Osteoblast (primary cell): ENCODE data around the gene P2RY11. TPM values are rescaled to one million over a fixed set of nuclear protein-coding genes. Genes with fewer than 3 reads are reported as not detected.

Experiments used
- DNase-seq: peaks from one replicate; pipeline ENCODE4 v3.0.0; 2011; ENCODE audit warnings: low spot score, mixed read lengths; ENCODE audit not compliant: insufficient read length; ENCODE audit errors: missing footprints
- H2AFZ ChIP-seq: 2 replicates; pipeline ENCODE4 v1.6.0; 2011; ENCODE audit warnings: mild to moderate bottlenecking, low read length
- H3K27ac ChIP-seq: 2 replicates; pipeline ENCODE4 v1.5.1; 2011; ENCODE audit warnings: mild to moderate bottlenecking, low read depth, low read length, moderate library complexity
- H3K27me3 ChIP-seq: 2 replicates; pipeline ENCODE4 v1.6.0; 2012; ENCODE audit warnings: mild to moderate bottlenecking, control low read depth, inconsistent platforms, low read length, moderate library complexity; ENCODE audit not compliant: insufficient read depth
- H3K36me3 ChIP-seq: 2 replicates; pipeline ENCODE4 v1.5.1; 2011; ENCODE audit warnings: mild to moderate bottlenecking, low read length, control low read depth, moderate library complexity; ENCODE audit not compliant: insufficient read depth
- H3K4me1 ChIP-seq: 2 replicates; pipeline ENCODE4 v1.5.1; 2011; ENCODE audit warnings: mild to moderate bottlenecking, low read length, control low read depth, moderate library complexity; ENCODE audit not compliant: insufficient read depth
- H3K4me2 ChIP-seq: 2 replicates; pipeline ENCODE4 v1.6.0; 2011; ENCODE audit warnings: mild to moderate bottlenecking, low read length; ENCODE audit not compliant: insufficient read depth
- H3K4me3 ChIP-seq: fragments of 200-600 bp; sonication (generic); 3 replicates; pipeline ENCODE4 v1.5.1; 2012; ENCODE audit warnings: mild to moderate bottlenecking, low read length, inconsistent platforms; ENCODE audit not compliant: insufficient read depth
- H3K79me2 ChIP-seq: 2 replicates; pipeline ENCODE4 v1.6.0; 2012; ENCODE audit warnings: mild to moderate bottlenecking, low read length, control low read depth, inconsistent platforms; ENCODE audit not compliant: insufficient read depth
- H3K9me3 ChIP-seq: 2 replicates; pipeline ENCODE4 v1.5.1; 2011; ENCODE audit warnings: low read depth, low read length, control low read depth
- H4K20me1 ChIP-seq: 2 replicates; pipeline ENCODE4 v1.6.0; 2012; ENCODE audit warnings: mild to moderate bottlenecking, low read length, control low read depth; ENCODE audit not compliant: insufficient read depth
- total RNA-seq: library from RNA; depleted of rRNA; stranded (reverse); fragments of >200 nt; gene quantifications from 2 replicates; pipeline ENCODE4 v1.2.3, GENCODE V29; 2012
- TF ChIP-seq, protein P1 (sequence below): IDR thresholded peaks from 2 replicates; pipeline ENCODE4 v1.5.1; 2011; ENCODE audit warnings: mild to moderate bottlenecking, low read depth, low read length, moderate library complexity; ENCODE audit errors: extremely low read depth

The P2RY11 gene
- total RNA-seq, 1 donor = 2.2 TPM

DNA sequence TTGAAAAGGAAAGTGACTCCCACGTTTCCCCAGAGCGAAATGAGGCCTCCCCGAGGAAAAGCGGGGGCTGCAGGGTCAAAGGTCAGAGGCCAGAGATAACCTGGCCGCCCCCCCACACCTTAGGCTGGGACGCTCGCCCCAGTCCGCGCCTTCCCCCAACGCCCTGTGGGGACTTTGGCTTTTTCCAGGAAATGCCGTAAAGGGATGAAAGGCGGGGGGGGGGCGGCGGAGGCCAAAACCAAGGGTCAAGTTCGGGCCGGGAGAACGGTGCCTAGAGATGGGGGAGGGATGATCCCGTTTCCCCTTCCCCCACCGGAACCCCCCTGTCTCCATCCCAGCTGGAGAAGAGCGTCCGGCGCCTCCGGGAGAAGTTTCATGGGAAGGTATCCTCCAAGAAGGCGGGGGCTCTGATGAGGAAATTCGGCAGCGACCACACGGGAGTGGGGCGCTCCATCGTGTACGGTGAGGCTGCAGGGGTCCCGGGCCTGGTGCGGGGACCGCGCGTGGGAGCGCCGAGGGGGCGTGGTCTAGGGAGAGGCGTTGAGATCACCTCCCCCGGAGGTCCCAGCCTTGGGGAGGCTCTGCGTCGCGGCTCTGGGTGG, 24.8 kb upstream of the P2RY11 start:
- no peaks in the 10 kb centered on the region for H3K9me3 ChIP-seq
- peak; percentile 85 for DNase-seq
- peak overlapping the region; percentile 98 for H3K4me3 ChIP-seq
- no peaks in the 10 kb centered on the region for H3K27me3 ChIP-seq
- H2AFZ ChIP-seq = peak overlapping the region; percentile 89
- H4K20me1 ChIP-seq = peaks cover 4% of the 10 kb centered on the region
- H3K79me2 ChIP-seq = no peaks in the 10 kb centered on the region
- H3K4me2 ChIP-seq = peak overlapping the region; percentile 87
- H3K4me1 ChIP-seq = peaks cover 3% of the 10 kb centered on the region
- TF ChIP-seq, protein P1, sequence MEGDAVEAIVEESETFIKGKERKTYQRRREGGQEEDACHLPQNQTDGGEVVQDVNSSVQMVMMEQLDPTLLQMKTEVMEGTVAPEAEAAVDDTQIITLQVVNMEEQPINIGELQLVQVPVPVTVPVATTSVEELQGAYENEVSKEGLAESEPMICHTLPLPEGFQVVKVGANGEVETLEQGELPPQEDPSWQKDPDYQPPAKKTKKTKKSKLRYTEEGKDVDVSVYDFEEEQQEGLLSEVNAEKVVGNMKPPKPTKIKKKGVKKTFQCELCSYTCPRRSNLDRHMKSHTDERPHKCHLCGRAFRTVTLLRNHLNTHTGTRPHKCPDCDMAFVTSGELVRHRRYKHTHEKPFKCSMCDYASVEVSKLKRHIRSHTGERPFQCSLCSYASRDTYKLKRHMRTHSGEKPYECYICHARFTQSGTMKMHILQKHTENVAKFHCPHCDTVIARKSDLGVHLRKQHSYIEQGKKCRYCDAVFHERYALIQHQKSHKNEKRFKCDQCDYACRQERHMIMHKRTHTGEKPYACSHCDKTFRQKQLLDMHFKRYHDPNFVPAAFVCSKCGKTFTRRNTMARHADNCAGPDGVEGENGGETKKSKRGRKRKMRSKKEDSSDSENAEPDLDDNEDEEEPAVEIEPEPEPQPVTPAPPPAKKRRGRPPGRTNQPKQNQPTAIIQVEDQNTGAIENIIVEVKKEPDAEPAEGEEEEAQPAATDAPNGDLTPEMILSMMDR = no peak
- H3K36me3 ChIP-seq = peaks cover 3% of the 10 kb centered on the region
- H3K27ac ChIP-seq = peak overlapping the region; percentile 70

DNA sequence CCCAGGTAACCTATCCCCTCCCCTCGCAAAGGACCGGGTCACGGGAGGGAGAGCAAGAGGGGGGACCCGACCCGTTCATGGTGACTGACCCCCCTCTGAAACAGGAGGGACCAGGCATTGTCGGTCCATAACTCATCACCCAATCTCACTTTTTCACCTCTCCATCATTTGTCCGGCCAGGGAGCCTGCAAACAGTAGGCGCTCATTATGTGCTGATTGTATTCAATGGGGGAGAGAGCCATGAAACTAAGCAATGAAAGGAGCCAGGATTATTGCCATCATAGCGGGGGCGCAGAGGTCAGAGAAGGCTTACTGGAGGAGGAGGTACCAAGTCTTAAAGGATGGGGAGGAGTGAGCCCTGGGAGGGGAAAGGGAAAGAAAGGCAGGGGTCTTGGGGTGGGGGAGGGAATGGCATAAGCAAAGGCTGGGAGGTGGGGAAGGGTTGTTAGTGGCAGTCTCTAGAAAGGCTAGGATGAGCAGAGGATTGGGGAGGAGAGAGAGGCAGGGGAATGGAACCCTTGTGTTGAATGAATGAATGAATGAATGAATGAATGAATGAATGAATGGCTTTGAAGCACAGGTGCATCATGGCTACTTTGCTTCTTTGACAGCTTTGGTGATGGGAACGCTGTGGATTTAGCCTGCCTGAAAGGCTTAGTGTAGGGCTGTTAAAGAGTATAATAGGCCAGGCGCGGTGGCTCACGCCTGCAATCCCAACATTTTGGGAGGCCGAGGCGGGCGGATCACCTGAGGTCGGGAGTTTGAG, 24.0 kb upstream of the P2RY11 start:
- H3K79me2 ChIP-seq = no peaks in the 10 kb centered on the region
- H4K20me1 ChIP-seq = peaks cover 4% of the 10 kb centered on the region
- peaks cover 3% of the 10 kb centered on the region for H3K4me1 ChIP-seq
- peak; percentile 69 for DNase-seq
- no peaks in the 10 kb centered on the region for H3K9me3 ChIP-seq
- peaks cover 9% of the 10 kb centered on the region for H3K36me3 ChIP-seq
- no peak overlapping the region for H2AFZ ChIP-seq
- peak overlapping the region; percentile 8 for H3K27ac ChIP-seq
- peak overlapping the region; percentile 98 for H3K4me3 ChIP-seq
- H3K27me3 ChIP-seq = no peaks in the 10 kb centered on the region
- TF ChIP-seq, protein P1 = no peak
- peak overlapping the region; percentile 87 for H3K4me2 ChIP-seq

DNA sequence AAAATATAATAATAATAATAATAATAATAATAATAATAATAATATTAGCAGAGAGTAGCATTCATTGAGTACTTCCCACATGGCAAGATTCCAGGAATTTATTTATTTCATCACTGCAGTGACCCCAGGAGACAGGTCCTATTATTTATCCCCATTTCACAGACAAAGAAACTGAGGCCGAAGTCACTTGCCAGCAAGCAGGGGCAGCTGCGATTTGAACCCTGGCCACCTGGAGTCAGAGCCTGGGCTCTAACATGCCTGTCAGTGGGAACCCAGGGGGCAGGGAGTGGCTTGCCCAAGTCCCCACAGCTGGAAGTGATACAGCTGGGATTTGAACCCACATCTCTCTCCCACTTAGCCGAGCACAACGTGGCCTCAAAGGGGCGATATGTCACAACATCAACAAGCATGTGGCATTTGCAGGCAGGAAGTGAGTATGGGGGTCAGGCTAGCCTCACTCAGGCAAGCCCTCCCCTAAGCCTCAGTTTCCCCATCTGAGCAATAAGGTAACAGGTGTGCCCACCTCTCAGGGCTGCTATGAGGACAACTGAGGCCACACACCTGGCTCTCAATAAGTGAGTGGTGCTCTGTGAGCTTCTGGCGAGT, 22.4 kb upstream of the P2RY11 start:
- H3K4me3 ChIP-seq = no peak overlapping the region
- no peak overlapping the region for H3K4me2 ChIP-seq
- TF ChIP-seq, protein P1 = no peak
- DNase-seq = no peak
- H3K27ac ChIP-seq = no peak overlapping the region
- H3K9me3 ChIP-seq = no peaks in the 10 kb centered on the region
- H2AFZ ChIP-seq = no peak overlapping the region
- H3K36me3 ChIP-seq = peaks cover 9% of the 10 kb centered on the region
- peaks cover 4% of the 10 kb centered on the region for H4K20me1 ChIP-seq
- H3K4me1 ChIP-seq = peaks cover 3% of the 10 kb centered on the region
- no peaks in the 10 kb centered on the region for H3K79me2 ChIP-seq
- H3K27me3 ChIP-seq = no peaks in the 10 kb centered on the region
